Astrocyte of the cerebellum (primary cell): ENCODE data around the gene FGF21.

Experiments
- DNase-seq: peaks from one replicate; pipeline ENCODE4 v3.0.0-alpha.2; 2011; ENCODE audit warnings: low read depth
- H3K4me3 ChIP-seq: 2 replicates; pipeline ENCODE4 v1.5.1; 2011; ENCODE audit warnings: mild to moderate bottlenecking, low read depth, low read length, moderate library complexity
- CTCF ChIP-seq: IDR thresholded peaks from 2 replicates; pipeline ENCODE4 v1.5.1; 2012; ENCODE audit warnings: low read length, low read depth, moderate library complexity, mild to moderate bottlenecking; ENCODE audit errors: missing control alignments
- in situ Hi-C: cut with HindIII; loops from 2 replicates; pipeline ENCODE4 v1.10.0; 2017; ENCODE audit warnings: low sequenced_read_pairs

FGF21 gene

DNA sequence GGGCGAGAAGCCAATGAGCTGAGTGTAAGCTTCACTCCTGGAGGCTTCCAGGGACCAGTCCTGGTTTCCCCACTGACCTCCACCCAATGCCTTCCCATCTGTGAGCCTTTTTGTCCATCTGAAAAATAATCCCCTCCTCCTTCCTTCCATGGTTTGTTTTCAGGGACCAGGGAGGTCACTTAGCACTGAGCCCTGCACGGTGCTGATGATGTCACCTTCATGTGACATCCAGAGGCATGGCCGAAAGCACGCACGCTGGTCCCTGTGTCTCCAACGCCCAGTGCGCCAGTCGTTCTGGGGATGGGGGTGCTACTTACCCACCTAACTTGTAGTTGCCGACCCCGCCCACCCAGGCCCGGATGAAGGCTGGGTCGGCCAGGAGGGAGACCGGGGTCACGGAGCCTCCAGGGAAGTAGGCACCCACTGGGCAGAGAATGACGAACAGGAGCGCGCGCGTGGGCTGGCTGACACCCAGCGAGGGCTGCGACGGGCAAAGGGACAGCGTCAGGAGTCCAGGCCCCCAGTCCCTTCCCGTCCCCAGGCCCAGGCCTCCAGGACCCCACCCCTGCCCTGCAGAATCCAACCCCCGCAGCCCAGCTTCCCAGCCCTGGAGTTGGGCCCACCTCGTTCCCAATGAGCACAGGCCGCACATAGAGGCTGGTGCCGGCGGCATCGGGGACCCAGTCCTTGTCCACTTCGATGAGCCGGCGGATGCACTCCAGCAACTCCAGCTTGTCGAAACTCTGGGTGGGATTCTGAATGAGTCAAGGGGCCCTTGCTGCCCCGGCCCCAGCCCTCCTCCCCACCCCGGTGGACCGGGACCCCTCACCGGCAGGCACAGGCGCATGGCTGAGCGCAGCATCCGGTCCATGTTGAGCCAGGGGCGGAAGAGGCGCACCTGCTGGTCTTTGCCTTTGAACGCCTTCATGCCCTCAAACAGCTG, 44.3 kb downstream of the FGF21 start:
- no peak for TF ChIP-seq CTCF
- DNase-seq: no peak
- in situ Hi-C loops: loop anchor here (5.0 to 10.0 kb wide), 3 partner anchors 45 to 188 kb away; partner anchors contain the start of gene NTN5
- no peak overlapping the region for H3K4me3 ChIP-seq

DNA sequence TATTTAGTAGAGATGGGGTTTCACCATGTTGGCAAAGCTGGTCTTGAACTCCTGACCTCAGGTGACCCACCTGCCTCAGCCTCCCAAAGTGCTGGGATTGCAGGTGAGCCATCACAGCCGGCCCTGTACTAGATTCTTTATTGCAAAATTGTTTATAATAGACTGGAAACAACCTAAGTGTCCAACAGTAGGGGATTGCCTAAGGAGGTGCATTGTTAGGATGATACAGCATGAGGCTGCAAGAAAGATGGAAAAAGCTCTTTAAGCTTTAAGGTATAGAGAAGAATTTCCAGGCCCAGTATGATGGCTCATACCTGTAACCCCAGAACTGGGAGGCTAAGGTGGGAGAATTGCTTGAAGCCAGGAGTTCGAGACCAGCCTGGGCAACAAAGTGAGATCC, 47.3 kb downstream of the FGF21 start:
- TF ChIP-seq CTCF: no peak
- in situ Hi-C loops: no loop called here
- no peak overlapping the region for H3K4me3 ChIP-seq
- DNase-seq: no peak

- no peak for TF ChIP-seq CTCF
- H3K4me3 ChIP-seq: no peak overlapping the region
- in situ Hi-C loops: no loop called here
Observed at GRCh38 chr19:48804496-48804895, 49.2 kb downstream of the FGF21 start.

DNA sequence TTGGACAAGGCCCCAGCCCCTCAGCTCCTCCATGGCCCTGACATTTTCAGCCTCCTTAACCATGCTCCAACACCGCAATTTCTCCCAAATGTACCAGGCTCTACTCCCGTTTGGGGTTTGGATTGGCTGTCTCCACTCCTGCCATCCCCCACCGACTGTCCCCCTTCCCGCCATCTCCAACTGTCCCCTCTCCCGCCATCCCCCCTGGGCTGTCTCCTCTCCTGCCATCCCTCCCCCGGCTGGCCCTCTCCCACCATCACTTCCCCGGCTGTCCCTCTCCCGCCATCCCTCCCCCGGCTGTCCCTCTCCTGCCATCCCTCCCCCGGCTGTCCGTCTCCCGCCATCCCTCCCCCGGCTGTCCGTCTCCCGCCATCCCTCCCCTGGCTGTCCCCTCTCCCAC, 50.1 kb downstream of the FGF21 start:
- in situ Hi-C loops: no loop called here
- no peak for DNase-seq
- no peak for TF ChIP-seq CTCF
- no peak overlapping the region for H3K4me3 ChIP-seq

More at GRCh38 chr19:48804496-48804895, 49.2 kb downstream of the FGF21 start:
- DNase-seq: no peak

DNA sequence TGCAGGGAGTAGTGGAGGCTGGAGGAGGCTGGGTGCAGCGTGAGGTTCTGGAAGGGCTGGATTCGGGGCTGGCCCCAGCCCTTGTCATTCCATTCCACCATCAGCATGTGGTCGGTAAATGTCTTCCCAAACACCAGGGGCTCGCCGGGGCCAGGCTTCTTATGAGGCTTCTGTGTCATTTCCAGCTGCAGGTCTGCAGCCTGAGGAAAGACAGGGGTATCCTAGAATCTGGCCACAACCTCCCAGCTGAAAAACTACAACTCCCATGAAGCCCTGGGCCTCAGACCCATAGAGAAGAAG, 51.1 kb downstream of the FGF21 start:
- in situ Hi-C loops: no loop called here
- H3K4me3 ChIP-seq: no peak overlapping the region
- no peak for DNase-seq
- TF ChIP-seq CTCF: no peak

DNA sequence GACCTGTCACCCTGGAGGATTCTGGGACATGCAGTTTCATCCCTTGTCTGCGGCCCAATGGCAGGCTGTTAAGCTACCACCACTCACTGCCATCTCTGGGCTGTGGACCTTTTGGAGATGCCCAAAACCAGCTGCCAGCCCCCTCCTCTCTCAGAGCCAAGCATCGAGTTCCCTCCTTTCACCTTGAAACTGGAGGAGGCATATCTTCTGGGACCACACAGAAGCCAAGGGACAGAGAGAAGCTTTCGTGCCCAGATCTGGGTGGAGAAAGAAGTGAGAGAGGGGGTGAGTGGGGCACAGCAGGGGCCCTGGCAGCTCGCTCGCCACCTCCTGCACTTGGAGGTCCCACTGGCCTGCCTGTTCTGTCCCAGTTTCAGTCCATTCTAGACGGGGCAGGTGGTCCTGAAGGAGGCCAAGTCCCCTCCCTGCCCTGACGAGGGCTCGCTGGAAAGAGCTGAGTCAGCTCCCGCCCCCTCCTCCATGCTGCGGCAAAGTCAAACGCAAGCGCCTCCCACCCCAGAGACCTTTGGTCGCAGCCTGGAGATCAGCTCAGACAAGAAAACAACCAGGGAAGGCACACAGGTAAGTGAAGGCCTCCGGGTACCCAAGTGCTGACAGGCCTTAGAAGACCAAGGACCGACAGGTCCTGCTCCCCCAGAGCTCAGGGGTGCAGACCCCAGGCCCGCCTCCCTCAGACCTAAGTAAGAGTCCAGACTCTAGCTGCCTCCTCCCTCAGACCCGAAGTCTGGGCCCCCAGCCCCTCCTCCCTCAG, 51.7 kb downstream of the FGF21 start:
- no peak overlapping the region for H3K4me3 ChIP-seq
- no peak for DNase-seq
- TF ChIP-seq CTCF: no peak
- in situ Hi-C loops: no loop called here
